HG03565 (cell line): ENCODE results near the gene AIG1.

Source experiments
- ATAC-seq: cut with Tn5 transposase; IDR thresholded peaks from one replicate; pipeline ENCODE4 v1.9.1; 2021; ENCODE audit warnings: mild to moderate bottlenecking, moderate library complexity; ENCODE audit not compliant: unreplicated experiment

AIG1 gene

DNA sequence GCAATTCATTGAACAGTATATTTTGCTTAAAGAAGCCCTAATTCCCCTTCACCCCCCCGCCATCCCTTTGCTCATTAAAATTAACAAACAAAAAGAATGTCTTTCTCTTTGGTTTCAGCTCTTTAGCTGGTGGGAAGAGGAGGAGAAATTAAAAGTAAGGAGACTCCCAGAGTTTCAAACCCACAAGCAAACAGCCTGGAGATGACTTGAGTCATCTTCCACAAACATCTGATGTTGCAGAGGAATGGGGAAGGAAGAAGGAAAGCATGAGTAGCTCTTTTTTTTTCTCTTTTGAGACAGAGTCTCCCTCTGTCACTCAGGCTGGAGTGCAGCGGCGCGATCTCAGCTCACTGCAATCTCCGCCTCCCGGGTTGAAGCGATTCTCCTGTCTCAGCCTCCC, 200.2 kb downstream of the AIG1 start:
- no peak for ATAC-seq

GRCh38 chr6:143261899-143262436, 201.3 kb downstream of the AIG1 start:
- no peak for ATAC-seq

GRCh38 chr6:143262859-143263258, 202.2 kb downstream of the AIG1 start:
- ATAC-seq = peak; percentile 57

DNA sequence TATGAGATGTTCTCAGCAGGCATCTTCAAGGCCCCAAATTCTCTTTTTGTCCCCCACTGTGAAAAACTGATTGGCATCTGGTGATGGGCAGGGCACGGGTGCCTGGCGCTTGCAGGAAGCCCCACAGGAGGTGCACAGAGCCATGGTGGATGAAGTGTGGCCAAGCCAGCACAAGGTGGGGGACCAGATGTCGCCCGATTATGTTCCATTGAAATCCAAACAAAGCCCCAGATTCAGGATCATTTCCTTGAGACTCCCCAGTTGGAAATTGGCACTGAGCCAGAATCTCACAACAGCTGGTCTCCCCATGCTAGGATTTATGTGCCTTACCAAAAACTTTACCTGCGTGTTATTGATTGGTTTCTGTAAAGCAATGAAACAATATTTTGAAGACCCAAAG, 203.7 kb downstream of the AIG1 start:
- ATAC-seq = no peak

- ATAC-seq = no peak
Measured at GRCh38 chr6:143264986-143265764, 204.5 kb downstream of the AIG1 start.

GRCh38 chr6:143267760-143268159, 207.1 kb downstream of the AIG1 start:
- ATAC-seq = no peak

GRCh38 chr6:143268439-143268838, 207.8 kb downstream of the AIG1 start:
- ATAC-seq = no peak

GRCh38 chr6:143270026-143270425, 209.3 kb downstream of the AIG1 start:
- no peak for ATAC-seq

- ATAC-seq = no peak
Measured at GRCh38 chr6:143271024-143271423, 210.3 kb downstream of the AIG1 start.

DNA sequence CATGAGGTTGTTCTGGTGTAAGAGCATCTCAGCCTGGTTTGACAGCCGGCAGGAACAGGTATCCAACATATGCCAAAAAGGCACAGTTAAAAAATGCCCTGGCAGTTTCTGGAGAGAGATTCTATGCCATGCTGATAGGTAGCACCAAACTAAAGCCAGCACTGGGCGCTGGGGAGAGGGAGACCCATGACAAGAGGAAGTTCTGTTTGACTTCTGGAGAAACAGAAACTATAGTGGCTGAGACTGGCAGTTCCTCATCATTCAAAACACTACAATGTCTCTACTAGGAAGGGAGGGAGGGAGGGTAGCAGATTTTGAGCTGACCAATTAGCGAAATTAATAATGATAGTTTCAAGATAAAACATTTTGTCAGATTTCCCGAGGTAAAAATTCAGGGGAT, 215.7 kb downstream of the AIG1 start:
- ATAC-seq = peak; percentile 97

DNA sequence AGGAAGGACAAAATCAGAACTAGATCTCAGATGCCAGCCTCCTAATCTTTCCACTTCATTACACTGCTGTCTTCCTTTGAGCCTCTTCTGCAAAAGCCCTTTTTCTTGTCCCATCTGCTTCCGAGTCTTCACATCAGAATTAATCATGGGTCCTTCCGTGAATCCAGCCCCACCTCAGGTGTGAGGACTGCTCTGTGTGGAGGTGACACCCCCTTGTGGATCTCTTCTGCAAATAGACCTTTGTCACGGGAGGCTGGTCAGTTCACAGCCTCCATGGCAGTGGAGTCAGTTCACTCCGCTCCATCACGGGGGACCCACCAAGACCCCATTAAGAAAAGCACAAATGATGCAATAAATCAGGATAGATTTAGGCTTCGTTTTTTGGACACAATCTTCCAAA, 218.7 kb downstream of the AIG1 start:
- no peak for ATAC-seq

- no peak for ATAC-seq
Measured at GRCh38 chr6:143283887-143284645, 223.4 kb downstream of the AIG1 start.

DNA sequence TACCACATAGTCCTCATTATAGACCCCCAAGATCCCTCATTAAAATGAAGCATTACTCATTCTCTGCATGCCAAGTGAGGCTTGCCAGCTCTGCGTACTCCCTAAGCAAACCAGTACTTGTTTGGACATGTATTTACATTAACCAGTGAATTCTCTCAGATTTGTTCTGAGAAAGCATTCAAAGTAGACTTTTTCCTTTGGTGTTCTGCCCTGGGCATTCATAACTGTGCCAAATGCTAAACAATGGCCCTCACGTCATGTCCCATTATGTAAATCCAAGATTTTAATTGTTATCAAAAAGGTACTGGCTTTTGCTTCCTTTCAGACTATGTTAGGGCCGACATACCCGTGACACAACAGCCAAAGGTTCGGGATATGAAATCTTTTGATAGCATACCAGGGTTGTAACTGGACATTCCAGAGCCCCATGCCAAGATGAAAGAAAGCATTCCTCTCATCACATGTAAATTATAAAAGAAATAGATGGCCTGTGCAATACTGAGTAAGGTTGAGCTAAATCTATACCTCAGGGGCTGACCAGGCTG, 225.6 kb downstream of the AIG1 start:
- ATAC-seq = no peak

DNA sequence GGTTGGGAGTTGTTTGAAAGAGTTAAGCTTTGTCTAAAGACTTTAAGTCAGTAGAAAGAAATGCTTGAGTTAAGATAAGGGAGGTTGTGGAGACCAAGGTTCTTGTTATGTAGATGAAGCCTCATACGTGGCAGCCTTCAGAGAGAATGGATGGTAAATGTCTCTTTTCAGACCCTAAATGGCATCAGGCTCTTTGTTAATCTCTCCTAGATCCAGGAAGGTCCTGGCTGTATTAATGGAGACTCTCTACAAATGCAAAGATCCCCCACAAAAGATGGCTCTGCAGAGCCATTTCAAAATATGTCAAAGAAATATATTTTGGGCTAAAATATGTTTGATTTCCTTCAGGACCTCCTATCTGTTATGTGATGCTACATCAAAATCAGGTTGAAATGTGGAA, 228.2 kb downstream of the AIG1 start:
- ATAC-seq = no peak

DNA sequence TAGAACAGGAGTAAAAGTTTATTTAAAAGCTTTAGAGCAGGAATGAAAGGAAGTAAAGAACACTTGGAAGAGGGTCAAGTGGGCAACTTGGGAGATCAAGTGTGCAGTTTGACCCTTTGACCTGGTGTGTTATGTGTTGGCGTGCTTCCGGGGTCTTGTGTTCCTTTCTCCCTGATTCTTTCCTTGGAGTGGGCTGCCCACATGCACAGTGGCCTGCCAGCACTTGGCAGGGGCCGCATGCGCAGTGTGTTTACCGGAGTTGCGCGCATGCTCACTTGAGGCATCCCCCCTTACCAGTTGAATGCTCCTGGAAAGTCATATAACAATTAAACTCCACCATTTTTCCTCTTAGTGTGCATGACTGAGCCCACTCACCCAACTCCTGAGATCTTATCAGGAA, 229.5 kb downstream of the AIG1 start:
- ATAC-seq = no peak

DNA sequence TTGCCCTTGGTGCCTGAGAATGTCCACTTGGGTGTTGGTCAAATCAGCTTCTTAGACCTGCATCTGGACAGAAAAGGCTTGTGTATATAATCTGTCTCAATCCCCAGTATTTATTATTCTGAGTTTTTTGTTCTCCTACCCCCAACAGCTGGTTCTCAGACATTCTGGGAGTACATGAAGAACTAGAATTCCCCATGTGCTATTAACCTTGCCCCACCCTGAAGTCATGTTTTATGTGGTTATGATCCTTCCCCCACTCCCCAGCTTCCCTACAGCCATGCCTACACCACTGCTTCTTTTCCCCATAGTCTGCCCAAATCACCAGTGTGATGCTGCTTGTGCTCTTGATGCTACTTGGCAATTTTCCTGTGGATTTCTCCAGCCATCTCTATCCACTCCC, 232.8 kb downstream of the AIG1 start:
- ATAC-seq = no peak

DNA sequence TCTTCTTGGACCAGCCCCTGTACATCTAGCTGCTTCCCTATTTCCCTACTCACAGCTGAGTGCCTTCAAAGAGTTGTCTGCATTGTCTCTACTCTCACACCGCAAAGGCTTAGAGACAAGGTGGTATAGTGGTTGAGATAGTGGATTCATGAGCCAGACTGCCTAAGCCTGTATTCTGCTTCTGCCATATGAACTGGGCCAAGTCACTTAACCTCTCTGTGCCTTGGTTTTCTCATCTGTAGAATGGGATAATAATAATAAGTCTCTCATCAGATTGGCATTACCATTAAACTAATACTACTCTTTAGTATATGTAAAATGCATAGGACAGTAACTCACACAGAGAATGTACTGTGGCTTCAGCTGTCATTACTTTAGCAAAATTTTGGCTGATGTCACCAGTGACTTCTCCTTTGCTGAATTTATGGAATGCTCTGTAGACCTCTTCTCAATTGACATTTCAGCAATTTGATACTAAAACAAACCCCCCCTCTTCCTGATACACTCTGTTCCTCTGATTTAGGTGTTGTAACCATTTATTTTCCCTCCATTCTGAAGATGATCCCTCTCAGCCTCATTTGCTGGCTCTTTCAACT, 233.7 kb downstream of the AIG1 start:
- no peak for ATAC-seq

DNA sequence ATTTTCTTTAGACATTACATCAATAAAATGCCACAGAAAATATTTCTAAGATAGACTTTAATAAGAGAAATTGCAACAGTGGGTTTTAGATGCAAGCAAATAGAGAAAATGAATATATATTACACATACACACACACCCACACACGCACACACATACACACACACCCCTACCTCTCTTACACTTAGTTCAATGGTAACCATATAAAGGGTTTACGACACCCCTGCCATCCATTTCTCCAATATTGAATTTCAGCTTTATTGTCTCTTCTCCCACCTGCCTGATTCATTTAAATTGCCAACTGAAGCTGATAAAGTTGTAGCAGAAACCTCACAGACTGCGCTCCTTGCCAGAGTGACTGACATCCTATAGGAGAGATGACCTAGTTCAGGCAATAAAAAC, 235.2 kb downstream of the AIG1 start:
- ATAC-seq = no peak

- no peak for ATAC-seq
Measured at GRCh38 chr6:143298071-143298470, 237.4 kb downstream of the AIG1 start.

- ATAC-seq = peak; percentile 91
Measured at GRCh38 chr6:143299253-143300166, 238.8 kb downstream of the AIG1 start.
